ENCODE data around the gene CDH26. TPM values are rescaled to one million over a fixed set of nuclear protein-coding genes. Genes with fewer than 3 reads are reported as not detected.

CDH26 gene
- total and polyA plus RNA-seq, 9 of the 15 experiments (the other 6 are each of a cell fraction or from before 2014, with no cell fraction given), result 0.07 to 0.13 (median 0.10) TPM; not detected in 4

DNA sequence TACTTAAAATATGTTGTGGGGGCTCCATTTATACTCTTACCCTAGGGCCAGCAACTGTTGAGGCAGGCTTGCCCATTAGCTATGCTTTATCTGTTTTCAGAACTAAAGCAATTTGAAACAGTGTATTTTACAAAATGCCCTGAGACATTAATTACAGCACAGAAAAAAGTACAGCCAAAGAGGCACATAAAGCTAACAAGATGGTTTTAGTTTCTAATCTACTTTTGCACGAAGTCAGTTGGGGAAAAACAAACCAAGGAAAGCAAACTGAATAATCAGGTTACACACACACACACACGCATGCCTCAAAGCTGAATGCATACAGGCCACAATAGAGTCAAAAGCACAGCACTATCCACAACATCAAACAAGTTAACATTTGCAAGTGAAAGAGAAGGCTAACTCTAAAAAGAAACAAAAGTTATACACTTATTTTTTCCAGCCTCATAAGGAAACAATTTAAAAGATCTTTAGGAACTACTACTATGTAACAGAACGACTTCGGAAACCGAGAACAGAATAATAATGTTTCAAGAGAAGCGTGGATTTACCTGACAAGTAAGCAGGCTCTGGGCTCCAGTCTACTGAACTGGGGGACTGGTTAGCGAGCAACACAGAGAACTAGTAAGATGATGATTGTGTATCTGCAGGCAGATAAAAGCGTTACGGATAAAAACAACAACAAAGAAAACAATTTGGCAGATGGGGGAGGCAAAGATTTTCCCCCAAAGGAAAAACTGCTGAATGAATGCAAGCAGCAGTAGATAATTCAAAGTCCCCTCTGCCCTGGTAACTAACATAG is 26.5 kb upstream of the CDH26 start (continued):
- TF ChIP-seq, protein P1, sequence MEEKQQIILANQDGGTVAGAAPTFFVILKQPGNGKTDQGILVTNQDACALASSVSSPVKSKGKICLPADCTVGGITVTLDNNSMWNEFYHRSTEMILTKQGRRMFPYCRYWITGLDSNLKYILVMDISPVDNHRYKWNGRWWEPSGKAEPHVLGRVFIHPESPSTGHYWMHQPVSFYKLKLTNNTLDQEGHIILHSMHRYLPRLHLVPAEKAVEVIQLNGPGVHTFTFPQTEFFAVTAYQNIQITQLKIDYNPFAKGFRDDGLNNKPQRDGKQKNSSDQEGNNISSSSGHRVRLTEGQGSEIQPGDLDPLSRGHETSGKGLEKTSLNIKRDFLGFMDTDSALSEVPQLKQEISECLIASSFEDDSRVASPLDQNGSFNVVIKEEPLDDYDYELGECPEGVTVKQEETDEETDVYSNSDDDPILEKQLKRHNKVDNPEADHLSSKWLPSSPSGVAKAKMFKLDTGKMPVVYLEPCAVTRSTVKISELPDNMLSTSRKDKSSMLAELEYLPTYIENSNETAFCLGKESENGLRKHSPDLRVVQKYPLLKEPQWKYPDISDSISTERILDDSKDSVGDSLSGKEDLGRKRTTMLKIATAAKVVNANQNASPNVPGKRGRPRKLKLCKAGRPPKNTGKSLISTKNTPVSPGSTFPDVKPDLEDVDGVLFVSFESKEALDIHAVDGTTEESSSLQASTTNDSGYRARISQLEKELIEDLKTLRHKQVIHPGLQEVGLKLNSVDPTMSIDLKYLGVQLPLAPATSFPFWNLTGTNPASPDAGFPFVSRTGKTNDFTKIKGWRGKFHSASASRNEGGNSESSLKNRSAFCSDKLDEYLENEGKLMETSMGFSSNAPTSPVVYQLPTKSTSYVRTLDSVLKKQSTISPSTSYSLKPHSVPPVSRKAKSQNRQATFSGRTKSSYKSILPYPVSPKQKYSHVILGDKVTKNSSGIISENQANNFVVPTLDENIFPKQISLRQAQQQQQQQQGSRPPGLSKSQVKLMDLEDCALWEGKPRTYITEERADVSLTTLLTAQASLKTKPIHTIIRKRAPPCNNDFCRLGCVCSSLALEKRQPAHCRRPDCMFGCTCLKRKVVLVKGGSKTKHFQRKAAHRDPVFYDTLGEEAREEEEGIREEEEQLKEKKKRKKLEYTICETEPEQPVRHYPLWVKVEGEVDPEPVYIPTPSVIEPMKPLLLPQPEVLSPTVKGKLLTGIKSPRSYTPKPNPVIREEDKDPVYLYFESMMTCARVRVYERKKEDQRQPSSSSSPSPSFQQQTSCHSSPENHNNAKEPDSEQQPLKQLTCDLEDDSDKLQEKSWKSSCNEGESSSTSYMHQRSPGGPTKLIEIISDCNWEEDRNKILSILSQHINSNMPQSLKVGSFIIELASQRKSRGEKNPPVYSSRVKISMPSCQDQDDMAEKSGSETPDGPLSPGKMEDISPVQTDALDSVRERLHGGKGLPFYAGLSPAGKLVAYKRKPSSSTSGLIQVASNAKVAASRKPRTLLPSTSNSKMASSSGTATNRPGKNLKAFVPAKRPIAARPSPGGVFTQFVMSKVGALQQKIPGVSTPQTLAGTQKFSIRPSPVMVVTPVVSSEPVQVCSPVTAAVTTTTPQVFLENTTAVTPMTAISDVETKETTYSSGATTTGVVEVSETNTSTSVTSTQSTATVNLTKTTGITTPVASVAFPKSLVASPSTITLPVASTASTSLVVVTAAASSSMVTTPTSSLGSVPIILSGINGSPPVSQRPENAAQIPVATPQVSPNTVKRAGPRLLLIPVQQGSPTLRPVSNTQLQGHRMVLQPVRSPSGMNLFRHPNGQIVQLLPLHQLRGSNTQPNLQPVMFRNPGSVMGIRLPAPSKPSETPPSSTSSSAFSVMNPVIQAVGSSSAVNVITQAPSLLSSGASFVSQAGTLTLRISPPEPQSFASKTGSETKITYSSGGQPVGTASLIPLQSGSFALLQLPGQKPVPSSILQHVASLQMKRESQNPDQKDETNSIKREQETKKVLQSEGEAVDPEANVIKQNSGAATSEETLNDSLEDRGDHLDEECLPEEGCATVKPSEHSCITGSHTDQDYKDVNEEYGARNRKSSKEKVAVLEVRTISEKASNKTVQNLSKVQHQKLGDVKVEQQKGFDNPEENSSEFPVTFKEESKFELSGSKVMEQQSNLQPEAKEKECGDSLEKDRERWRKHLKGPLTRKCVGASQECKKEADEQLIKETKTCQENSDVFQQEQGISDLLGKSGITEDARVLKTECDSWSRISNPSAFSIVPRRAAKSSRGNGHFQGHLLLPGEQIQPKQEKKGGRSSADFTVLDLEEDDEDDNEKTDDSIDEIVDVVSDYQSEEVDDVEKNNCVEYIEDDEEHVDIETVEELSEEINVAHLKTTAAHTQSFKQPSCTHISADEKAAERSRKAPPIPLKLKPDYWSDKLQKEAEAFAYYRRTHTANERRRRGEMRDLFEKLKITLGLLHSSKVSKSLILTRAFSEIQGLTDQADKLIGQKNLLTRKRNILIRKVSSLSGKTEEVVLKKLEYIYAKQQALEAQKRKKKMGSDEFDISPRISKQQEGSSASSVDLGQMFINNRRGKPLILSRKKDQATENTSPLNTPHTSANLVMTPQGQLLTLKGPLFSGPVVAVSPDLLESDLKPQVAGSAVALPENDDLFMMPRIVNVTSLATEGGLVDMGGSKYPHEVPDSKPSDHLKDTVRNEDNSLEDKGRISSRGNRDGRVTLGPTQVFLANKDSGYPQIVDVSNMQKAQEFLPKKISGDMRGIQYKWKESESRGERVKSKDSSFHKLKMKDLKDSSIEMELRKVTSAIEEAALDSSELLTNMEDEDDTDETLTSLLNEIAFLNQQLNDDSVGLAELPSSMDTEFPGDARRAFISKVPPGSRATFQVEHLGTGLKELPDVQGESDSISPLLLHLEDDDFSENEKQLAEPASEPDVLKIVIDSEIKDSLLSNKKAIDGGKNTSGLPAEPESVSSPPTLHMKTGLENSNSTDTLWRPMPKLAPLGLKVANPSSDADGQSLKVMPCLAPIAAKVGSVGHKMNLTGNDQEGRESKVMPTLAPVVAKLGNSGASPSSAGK (IDR thresholded peaks at IDR 0.05), result no peak
- TF ChIP-seq ZNF124 (CRISPR knock-in tag; IDR thresholded peaks at IDR 0.05), result no peak
- TF ChIP-seq CREM (IDR thresholded peaks at IDR 0.05; ENCODE audit: low read depth), result no peak
- TF ChIP-seq PHF20 (IDR thresholded peaks at IDR 0.05; ENCODE audit: partially characterized antibody), result no peak
- TF ChIP-seq HNRNPH1 (optimal IDR thresholded peaks at IDR 0.05; ENCODE audit: low read depth, low read length), result no peak
- TF ChIP-seq ZNF561 (CRISPR knock-in tag; conservative IDR thresholded peaks at IDR 0.05), result no peak
